SIG-M5 treated with dmso at 0.1 percent for 504 hours (cell line): Measurements from ENCODE around the gene DUOX2.
"Not testable (repeated sequence)": the region's sequence is repeated elsewhere in the genome, so short reads cannot be mapped to it uniquely, and the experiment has no call there.

Experiments used
- DNase-seq: peaks from one replicate; lab custom pipeline; 2025; ENCODE audit not compliant: unreplicated experiment; lab: John Stamatoyannopoulos, UW

Gene DUOX2

DNA sequence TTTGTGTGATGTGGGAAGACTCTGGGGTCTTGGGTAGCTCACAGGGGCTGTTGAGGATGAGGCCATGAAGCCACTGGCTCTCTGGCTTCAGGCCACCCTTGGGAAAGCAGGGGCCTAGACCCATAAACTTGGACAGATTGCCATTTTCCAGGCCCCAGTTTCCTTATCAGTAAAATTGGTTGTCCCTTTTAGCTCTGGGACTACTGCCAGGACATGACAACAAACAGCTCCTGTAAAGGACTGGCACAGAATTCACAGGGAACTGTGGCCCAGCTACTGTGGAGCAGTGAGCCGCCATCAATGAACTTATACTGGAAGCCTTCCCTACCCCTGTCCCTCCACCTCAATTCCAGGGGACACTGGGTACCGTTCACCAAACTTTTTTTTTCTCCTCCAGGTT is 36.6 kb downstream of the DUOX2 start:
- not testable (repeated sequence) for DNase-seq

DNA sequence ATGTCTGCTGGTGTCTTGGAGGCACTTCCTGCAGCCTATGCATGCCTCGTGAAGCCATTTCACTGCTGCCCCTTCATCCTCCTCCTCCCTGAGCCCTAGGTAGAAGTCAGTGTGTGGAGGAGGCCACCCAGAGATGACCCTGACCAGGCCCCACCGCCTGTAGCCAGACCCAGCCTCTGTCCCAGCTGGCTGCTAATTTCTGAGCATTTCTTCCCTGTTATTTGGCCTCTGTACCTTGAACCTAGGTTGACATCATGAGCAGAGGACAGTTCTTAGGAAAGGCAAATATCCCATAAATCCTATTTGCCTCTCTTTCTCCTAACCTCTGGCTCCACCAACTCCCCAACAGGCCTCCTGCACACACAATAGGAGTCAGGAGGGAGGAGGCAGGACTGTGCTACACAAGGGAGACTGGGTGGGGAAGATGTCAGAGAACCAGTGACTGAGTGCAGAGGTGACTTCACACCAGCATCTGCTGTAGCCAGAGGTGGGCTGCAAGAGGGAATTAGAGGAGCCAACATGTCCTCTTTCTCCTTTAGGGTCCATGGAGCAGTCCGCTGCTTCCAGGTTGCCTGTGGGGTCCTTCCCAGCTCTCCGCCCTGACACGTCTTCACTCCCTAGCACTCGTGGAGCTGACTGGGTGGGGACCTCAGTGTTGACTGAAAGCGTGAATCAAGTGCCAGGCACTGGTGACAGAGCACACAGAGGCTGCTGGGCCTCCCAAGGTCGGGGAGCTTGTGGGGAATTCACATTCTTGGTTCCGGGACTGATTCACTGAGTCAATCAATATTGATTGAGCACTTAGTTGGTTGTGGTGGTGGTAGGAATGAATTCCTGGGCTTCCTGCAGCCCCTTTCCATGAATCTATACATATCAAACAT is 38.3 kb downstream of the DUOX2 start:
- DNase-seq = not testable (repeated sequence)

DNA sequence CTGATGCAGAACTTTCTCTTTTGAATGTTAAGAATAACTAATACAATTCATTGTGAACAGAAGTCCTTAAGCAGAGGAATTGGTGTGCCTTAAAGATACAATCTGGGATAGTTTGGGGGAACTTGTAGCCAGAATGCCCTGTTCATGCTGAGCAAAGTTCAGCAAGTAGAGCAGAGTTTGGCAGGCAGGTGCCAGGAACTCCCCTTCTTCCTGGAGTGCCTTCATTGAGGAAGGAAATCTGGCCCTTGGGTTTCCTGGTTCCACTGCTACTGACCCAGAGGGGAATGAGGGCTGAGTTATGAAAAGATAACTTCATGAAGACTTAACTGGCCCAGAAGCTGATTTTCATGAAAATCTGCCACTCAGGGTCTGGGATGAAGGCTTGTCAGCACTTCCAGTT is 40.4 kb downstream of the DUOX2 start:
- not testable (repeated sequence) for DNase-seq

DNA sequence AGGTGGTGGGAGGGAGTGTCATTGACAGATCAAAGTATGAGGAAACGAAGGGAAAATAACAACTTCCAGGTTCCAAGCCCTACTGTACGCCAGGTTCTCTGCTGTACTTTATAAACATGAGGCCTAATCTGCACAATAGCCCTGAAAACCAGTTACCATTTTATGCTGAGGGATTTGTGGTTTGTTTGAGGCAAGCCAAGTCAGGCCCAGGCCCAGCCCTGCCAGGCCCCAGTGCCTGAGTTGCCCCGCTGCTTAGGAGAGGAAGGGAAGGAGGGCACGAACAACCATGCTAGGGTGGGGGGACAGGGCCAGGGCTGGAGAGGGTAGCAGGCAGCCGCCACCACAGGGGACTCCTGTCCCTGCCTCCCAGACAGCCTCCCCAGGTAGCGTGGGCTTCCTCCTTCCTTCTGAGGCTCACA is 44.0 kb downstream of the DUOX2 start:
- not testable (repeated sequence) for DNase-seq

DNA sequence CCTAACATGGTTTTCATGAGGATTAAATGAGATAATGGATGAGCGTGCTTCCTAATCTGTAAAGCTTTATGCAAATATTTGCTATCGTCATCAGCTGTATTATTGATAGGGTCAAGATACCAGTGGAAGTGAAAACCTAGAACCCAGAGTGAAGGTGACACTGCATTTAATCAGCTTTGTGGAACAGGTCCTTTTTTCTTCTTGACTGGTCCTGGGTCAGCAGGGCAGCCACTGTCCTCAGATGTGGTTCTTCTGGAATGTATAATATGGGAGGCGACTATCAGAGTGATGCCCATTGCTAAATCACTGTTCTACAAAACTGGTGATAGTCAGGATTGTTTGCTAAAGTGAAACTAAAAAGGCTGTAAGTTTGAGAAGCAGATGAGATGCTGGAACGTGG is 49.6 kb downstream of the DUOX2 start:
- no peak for DNase-seq

DNA sequence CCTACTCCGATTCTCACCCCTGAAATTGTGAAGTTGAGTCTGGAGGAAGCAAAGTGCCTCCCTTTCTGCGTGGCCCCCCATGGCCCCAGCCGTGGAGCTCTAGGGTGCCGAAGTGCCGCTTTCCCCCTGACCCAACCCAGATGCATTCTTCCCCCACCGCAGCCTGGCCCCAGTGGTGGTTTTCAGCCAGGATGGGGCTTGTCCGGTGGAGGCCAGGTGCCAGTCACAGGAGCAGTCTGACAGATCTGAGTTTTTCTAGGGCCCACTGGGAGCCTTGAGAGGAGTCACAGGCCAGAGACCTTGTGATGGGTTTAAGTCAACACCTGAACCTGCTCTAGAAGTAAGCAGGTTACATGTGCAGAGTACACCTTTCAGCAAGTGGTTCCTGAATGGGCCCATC is 51.7 kb downstream of the DUOX2 start:
- not testable (repeated sequence) for DNase-seq

DNA sequence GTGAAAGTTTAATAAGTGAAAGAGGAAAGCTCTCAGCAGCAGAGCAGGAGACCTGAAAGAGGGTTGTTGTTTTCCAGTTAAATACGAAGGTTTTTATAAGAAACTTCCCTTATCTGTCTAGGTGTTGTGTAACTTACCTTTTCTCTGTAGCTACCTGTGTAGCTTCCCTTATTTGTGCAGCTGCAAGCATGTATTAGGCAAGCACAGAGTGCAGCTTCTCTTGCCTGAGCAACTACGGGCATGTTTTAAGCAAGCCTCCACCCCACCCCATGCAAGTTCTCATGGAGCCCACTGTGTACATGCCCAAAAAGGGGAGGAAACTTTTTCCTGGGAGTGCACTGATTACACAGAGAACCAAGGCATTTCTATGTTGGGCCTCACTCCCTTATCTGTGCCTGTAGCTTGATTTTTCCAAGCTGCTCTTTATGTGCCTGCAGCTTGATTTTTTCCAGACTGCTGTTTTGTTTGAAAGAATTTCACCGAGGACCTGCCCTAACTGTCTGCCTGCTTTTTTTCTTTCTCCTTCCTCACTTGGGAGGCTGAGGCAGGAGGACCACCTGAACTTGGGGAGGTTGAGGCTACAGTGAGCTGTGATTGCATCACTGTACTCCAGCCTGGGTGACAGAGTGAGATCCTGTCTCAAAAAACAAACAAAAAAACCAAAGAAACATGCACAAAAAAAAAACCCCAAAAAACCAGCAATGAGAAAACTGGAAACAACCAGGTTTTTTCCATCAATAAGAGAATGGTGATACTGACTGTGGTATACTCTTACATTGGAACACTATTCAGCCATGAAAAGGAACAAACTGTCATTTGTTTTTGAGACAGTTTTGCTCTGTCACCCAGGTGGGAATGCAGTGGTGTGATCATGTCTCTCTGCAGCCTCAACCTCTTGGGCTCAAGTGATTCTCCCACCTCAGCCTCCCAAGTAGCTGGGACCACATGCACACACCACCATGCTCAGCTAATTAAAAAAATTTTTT is 55.0 kb downstream of the DUOX2 start:
- not testable (repeated sequence) for DNase-seq

DNA sequence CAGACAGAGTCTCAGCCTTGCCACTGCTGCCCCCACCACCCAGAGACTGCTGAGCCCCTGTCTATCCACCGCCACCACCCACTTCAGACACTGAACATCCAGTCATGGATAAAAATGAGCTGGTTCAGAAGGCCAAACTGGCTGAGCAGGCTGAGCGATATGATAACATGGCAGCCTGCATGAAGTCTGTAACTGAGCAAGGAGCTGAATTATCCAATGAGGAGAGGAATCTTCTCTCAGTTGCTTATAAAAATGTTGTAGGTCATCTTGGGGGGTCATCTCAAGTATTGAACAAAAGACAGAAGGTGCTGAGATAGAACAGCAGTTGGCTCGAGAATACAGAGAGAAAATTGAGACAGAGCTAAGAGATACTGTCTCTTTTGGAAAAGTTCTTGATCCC is 61.3 kb downstream of the DUOX2 start:
- DNase-seq = not testable (repeated sequence)

DNA sequence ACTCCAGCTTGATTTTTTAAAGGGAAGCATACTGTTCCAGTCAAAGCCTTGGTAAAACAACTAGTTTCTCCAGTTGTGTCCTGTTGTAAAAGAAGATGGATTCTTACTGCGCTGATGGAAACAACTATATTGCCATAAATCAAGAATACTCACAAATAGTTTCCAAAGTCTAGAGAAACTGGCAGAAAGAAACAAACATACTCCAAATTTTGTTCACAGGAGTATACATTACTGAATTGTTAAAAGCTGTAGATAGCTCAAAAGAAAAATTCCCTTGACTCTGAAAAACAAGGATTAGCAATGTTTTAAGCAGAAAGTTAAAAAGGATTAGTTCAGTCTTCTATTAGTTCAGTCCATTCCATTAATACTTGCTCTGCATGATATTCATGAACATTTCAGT is 63.4 kb downstream of the DUOX2 start:
- no peak for DNase-seq

DNA sequence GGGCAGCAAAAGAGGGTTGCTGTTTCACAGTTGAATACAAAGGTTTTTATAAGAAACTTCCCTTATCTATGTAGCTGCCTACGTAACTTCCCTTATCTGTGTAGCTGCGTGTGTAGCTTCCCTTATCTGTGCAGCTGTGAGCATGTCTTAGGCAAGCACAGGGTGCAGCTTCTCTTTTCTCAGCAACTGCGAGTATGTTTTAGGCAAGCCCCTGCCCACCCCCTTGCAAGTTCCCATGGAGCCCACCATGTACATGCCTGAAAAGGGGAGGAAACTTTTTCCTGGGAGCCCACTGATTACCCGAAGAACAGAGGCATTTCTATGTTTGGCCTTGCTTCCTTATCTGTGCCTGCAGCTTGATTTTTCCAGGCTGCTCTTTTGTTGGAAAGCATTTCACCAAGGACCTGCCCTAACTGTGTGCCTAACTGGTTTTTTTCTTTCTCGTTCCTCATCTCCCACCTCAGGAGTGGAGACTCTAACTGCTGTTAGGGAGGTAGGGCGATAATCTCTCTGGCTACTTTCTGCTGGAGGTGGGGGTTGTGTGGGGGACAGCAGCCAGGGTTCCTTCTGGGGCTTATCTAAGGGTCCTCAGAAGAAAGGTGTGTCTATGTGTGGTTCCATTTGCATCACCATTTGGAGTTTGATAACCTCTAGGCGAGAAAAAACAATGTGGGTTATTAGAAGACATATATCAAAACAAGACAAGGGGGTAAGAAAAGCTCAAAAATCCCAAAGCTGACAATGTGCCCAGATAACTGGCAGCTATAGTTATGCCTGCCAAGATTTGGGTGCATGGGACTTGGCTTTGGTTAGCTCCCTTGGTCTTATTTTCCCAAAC is 65.0 kb downstream of the DUOX2 start:
- peak; percentile 98 for DNase-seq

DNA sequence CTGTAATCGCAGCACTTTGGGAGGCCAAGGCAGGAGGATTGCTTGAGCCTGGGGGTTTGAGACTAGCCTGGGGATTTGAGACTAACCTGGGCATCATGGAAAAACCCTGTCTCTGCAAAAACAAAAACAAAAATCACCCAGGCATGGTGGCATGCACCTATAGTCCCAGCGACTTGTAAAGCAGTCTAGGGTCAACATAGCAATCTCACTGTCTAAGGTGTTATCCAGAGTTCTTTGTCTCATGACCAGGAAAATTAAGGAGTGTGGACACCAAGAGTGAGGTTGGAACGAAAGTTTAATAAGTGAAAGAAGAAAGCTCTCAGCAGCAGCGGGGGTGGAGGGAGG is 65.6 kb downstream of the DUOX2 start:
- DNase-seq = not testable (repeated sequence)

DNA sequence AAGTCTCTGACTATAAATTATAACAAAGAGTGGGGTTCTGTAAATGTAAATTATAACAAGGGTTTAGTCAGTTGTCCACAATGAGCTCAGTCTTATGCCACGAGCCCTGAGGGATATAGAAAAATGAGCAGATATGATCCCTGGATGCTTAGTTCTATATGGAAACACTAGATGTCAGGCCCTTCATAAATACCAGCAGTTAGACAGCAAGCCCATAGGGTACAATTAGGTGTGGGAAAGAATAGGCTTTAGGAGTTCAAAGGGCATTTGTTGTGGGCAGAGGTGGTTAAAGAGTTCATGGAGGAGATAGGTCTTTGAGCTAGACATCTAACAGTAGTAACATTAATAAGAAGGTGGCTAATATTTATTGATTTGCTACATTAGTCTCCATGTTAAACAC is 69.7 kb downstream of the DUOX2 start:
- not testable (repeated sequence) for DNase-seq

DNA sequence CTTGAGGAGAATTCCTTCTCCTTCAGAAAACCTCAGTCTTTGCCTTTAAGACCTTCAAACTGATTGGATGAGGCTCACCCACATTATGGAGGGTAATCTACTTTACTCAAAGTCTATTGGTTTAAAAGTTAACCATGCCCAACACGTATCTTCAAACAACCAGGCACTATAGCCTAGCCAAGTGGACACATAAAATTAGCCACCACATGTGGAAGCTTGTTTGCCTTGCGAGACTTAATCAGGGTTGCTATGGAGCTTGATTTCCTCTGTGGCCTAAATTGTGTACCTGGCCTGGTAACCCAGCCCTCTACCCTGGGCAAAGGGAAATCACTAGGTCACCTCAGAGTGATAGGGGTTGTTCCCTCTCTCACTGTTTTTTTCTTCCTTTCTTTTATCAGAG is 71.1 kb downstream of the DUOX2 start:
- DNase-seq = not testable (repeated sequence)
